Ishikawa (cell line): ENCODE data around the gene CFAP300.

Source experiments
- CEBPB ChIP-seq: IDR thresholded peaks from 2 replicates; pipeline ENCODE4 v1.6.1; 2012
- CREB1 ChIP-seq: IDR thresholded peaks from 2 replicates; pipeline ENCODE4 v1.6.1; 2012; ENCODE audit warnings: low read depth
- EGR1 ChIP-seq: IDR thresholded peaks from 2 replicates; pipeline ENCODE4 v1.6.1; 2012
- EP300 ChIP-seq: IDR thresholded peaks from 2 replicates; pipeline ENCODE4 v1.6.1; 2012; ENCODE audit warnings: borderline replicate concordance
- FOXM1 ChIP-seq: IDR thresholded peaks from 2 replicates; pipeline ENCODE4 v1.6.1; 2012; ENCODE audit warnings: low read depth, borderline replicate concordance
- MAX ChIP-seq: IDR thresholded peaks from 2 replicates; pipeline ENCODE4 v1.6.1; 2012
- NFIC ChIP-seq: IDR thresholded peaks from 2 replicates; pipeline ENCODE4 v1.6.1; 2012
- RAD21 ChIP-seq: IDR thresholded peaks from 2 replicates; pipeline ENCODE4 v1.6.1; 2012; ENCODE audit warnings: low read depth
- TAF1 ChIP-seq: IDR thresholded peaks from 2 replicates; pipeline ENCODE4 v1.6.1; 2012; ENCODE audit warnings: low read depth, mild to moderate bottlenecking
- TCF12 ChIP-seq: IDR thresholded peaks from 2 replicates; pipeline ENCODE4 v1.6.1; 2012; ENCODE audit warnings: low read depth
- TEAD4 ChIP-seq: IDR thresholded peaks from 2 replicates; pipeline ENCODE4 v1.6.1; 2012
- USF1 ChIP-seq: IDR thresholded peaks from 2 replicates; pipeline ENCODE4 v1.6.1; 2012
- YY1 ChIP-seq: IDR thresholded peaks from 2 replicates; pipeline ENCODE4 v1.6.1; 2012; ENCODE audit warnings: low read depth
- ZBTB7A ChIP-seq: IDR thresholded peaks from 2 replicates; pipeline ENCODE4 v1.6.1; 2012; ENCODE audit warnings: low read depth
- TF ChIP-seq, protein P1 (sequence below): IDR thresholded peaks from 2 replicates; pipeline ENCODE4 v1.6.1; 2012; ENCODE audit warnings: low read depth, mild to moderate bottlenecking

The CFAP300 gene

GRCh38 chr11:102114032-102114431 lies 66.8 kb downstream of the CFAP300 start:
- TF ChIP-seq RAD21: no peak
- no peak for TF ChIP-seq CEBPB
- TF ChIP-seq ZBTB7A: no peak
- TF ChIP-seq EGR1: no peak
- TF ChIP-seq NFIC: no peak
- no peak for TF ChIP-seq TCF12
- TF ChIP-seq, protein P1, sequence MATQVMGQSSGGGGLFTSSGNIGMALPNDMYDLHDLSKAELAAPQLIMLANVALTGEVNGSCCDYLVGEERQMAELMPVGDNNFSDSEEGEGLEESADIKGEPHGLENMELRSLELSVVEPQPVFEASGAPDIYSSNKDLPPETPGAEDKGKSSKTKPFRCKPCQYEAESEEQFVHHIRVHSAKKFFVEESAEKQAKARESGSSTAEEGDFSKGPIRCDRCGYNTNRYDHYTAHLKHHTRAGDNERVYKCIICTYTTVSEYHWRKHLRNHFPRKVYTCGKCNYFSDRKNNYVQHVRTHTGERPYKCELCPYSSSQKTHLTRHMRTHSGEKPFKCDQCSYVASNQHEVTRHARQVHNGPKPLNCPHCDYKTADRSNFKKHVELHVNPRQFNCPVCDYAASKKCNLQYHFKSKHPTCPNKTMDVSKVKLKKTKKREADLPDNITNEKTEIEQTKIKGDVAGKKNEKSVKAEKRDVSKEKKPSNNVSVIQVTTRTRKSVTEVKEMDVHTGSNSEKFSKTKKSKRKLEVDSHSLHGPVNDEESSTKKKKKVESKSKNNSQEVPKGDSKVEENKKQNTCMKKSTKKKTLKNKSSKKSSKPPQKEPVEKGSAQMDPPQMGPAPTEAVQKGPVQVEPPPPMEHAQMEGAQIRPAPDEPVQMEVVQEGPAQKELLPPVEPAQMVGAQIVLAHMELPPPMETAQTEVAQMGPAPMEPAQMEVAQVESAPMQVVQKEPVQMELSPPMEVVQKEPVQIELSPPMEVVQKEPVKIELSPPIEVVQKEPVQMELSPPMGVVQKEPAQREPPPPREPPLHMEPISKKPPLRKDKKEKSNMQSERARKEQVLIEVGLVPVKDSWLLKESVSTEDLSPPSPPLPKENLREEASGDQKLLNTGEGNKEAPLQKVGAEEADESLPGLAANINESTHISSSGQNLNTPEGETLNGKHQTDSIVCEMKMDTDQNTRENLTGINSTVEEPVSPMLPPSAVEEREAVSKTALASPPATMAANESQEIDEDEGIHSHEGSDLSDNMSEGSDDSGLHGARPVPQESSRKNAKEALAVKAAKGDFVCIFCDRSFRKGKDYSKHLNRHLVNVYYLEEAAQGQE: no peak
- no peak for TF ChIP-seq USF1
- TF ChIP-seq FOXM1: no peak
- no peak for TF ChIP-seq YY1
- TF ChIP-seq TAF1: no peak
- no peak for TF ChIP-seq EP300

GRCh38 chr11:102115557-102115956 lies 68.3 kb downstream of the CFAP300 start:
- peak; percentile 53; the same call in 1 of the 2 replicates for TF ChIP-seq USF1
- TF ChIP-seq ZBTB7A: no peak
- TF ChIP-seq NFIC: 0 out of 2 replicates have a peak, but pooled peaks have one; percentile 26

DNA sequence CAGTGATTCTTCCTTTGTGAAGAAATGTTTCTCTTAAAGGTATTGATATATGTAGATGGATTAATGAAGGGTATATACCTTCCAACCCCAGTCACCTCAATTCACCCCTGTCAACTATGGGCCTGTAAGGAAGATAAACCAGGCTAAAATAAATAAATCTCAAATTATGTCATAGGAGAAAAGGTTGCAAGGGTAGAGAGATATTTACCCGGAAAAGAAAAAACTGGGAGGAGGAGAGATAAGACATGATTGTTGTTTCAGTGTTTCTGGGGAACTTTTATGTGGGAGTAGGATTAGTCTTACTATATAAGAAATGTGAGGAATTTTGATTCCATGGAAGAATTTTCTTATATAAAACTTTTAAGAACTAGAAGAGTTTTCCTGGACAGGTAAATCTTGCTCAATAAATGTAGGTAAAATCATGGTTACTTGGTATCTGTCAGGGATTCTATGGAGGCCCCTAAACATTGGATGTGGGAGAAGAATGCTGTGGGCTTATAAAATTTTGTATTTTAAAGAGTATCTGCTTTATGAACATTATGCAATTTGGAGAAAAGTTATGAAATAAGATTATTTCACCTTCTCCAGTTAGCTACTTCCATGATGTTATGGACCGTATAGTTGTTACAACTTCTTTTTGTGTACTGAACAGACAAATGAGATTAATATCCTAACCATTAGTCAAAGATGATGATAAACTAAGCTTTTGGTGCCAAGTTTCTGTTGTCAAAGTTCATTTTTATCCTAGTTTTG lies 69.4 kb downstream of the CFAP300 start:
- no peak for TF ChIP-seq MAX
- TF ChIP-seq CREB1: no peak
- no peak for TF ChIP-seq YY1
- no peak for TF ChIP-seq CEBPB
- TF ChIP-seq EP300: no peak
- TF ChIP-seq USF1: no peak

DNA sequence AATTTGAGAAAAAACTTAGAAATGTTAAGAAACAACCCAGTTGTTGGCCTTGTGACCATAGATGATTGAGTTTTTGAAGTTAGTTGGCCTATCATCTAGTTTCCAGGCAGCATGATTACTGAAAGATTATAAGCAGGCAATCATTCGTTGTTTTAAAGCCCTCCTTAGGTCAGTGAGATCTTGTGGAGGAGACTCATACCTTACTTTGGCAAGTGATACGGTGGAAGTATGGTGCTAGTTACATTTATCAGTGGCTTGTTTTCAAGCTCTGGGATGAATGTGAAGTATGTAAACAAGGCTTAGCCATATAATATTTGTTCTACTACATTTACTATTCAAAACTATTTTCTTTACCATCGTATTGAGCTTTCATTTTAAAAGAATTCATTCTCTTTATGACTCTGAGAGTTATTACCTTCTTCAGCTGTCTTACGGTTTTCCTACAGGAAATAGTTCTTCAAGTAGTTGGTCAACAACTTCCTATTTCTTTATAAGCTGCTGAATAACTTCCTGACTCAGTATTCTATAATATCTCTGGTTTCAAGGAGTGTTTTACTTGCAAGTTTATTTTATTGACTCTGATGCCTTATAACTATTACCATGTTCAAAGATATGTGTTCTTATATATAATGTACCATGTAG lies 70.4 kb downstream of the CFAP300 start:
- TF ChIP-seq, protein P1: no peak
- TF ChIP-seq EP300 (no peak), TAF1 (no peak), NFIC (no peak), TCF12 (no peak), RAD21 (no peak), TEAD4 (no peak), EGR1 (no peak), USF1 (no peak), CEBPB (no peak), FOXM1 (no peak), ZBTB7A (no peak), CREB1 (no peak), YY1 (no peak), MAX (no peak)

- TF ChIP-seq YY1 (no peak), CREB1 (no peak), TEAD4 (no peak), MAX (no peak), TAF1 (no peak), EGR1 (no peak)
Observed at GRCh38 chr11:102118937-102119336, 71.7 kb downstream of the CFAP300 start.
